OCI-LY1 (cell line): ENCODE data around the gene CDC42BPB.
A peak's percentile ranks its signal among the peaks of the same experiment; 100 is the strongest.

Source experiments
- H2AFZ ChIP-seq: fragments of 200-600 bp; sonication (generic), shearing (Covaris generic); 2 replicates; pipeline ENCODE4 v1.6.0; 2014; ENCODE audit warnings: antibody characterized with exemption, mild to moderate bottlenecking, low read length
- H3F3A ChIP-seq: fragments of 200-600 bp; sonication (generic), shearing (Covaris generic); 2 replicates; pipeline ENCODE4 v1.6.0; 2014; ENCODE audit warnings: mild to moderate bottlenecking, antibody characterized with exemption, low read length, moderate library complexity; ENCODE audit not compliant: insufficient read depth
- H3K27ac ChIP-seq: fragments of 200-600 bp; sonication (generic); 2 replicates; pipeline ENCODE4 v1.5.1; 2014; ENCODE audit warnings: low read length, mixed run types, mild to moderate bottlenecking, low read depth; ENCODE audit not compliant: poor library complexity, severe bottlenecking
- H3K27me3 ChIP-seq: fragments of 200-600 bp; sonication (generic); 2 replicates; pipeline ENCODE4 v1.6.0; 2014; ENCODE audit warnings: antibody characterized with exemption, mild to moderate bottlenecking, low read length, moderate library complexity; ENCODE audit not compliant: insufficient read depth
- H3K36me3 ChIP-seq: fragments of 200-600 bp; sonication (generic); 2 replicates; pipeline ENCODE4 v1.6.1; 2014; ENCODE audit warnings: mild to moderate bottlenecking, antibody characterized with exemption, low read length, moderate library complexity, mixed read lengths; ENCODE audit not compliant: insufficient read depth
- H3K4me1 ChIP-seq: fragments of 200-600 bp; sonication (generic); 2 replicates; pipeline ENCODE4 v1.5.1; 2014; ENCODE audit warnings: mild to moderate bottlenecking, low read length, moderate library complexity; ENCODE audit not compliant: insufficient read depth, severe bottlenecking
- H3K4me2 ChIP-seq: fragments of 200-600 bp; sonication (generic), shearing (Covaris generic); 2 replicates; pipeline ENCODE4 v1.6.1; 2014; ENCODE audit warnings: low read length
- H3K4me3 ChIP-seq: fragments of 200-600 bp; sonication (generic); 2 replicates; pipeline ENCODE4 v1.5.1; 2014; ENCODE audit warnings: low read length, low read depth, mild to moderate bottlenecking, mixed read lengths; ENCODE audit not compliant: poor library complexity, severe bottlenecking
- H3K79me2 ChIP-seq: fragments of 200-600 bp; shearing (Covaris generic); 2 replicates; pipeline ENCODE4 v1.6.1; 2016; ENCODE audit warnings: mixed run types, low read length, mixed read lengths; ENCODE audit not compliant: insufficient read depth
- H3K9ac ChIP-seq: fragments of 200-600 bp; sonication (generic), shearing (Covaris generic); 2 replicates; pipeline ENCODE4 v1.6.1; 2014; ENCODE audit warnings: mild to moderate bottlenecking, low read length, mixed read lengths
- H3K9me2 ChIP-seq: fragments of 200-600 bp; sonication (generic), shearing (Covaris generic); 2 replicates; pipeline ENCODE4 v1.6.1; 2014; ENCODE audit warnings: low read depth, mild to moderate bottlenecking, low read length, mixed read lengths
- H3K9me3 ChIP-seq: fragments of 200-600 bp; shearing (Covaris generic); 2 replicates; pipeline ENCODE4 v1.6.1; 2014; ENCODE audit warnings: low read length, mixed read lengths
- H4K20me1 ChIP-seq: fragments of 200-600 bp; sonication (generic), shearing (Covaris generic); 2 replicates; pipeline ENCODE4 v1.6.0; 2016; ENCODE audit warnings: mild to moderate bottlenecking, low read length; ENCODE audit not compliant: insufficient read depth
- CTCF ChIP-seq: fragments of 200-600 bp; sonication (generic), shearing (Covaris generic); IDR thresholded peaks from 2 replicates; pipeline ENCODE4 v1.5.1; 2017; ENCODE audit warnings: mild to moderate bottlenecking, antibody characterized with exemption, low read length, moderate library complexity, mixed read lengths
- EZH2 ChIP-seq: fragments of 200-600 bp; sonication (generic), shearing (Covaris generic); IDR thresholded peaks from 2 replicates; pipeline ENCODE4 v1.8.0; 2017; ENCODE audit warnings: borderline replicate concordance, mixed run types, mild to moderate bottlenecking, antibody characterized with exemption, low read length, moderate library complexity, mixed read lengths

Gene CDC42BPB

GRCh38 chr14:103091041-103091882 lies 33.9 kb upstream of the CDC42BPB start:
- Histone ChIP-seq H3F3A (no peaks in the 10 kb centered on the region), H3K79me2 (no peaks in the 10 kb centered on the region), H3K27me3 (peaks cover 6% of the 10 kb centered on the region; the same call in 1 of the 2 replicates), H3K4me2 (peak overlapping the region; percentile 77), H2AFZ (no peak overlapping the region), H3K4me1 (peaks cover 10% of the 10 kb centered on the region), H3K9ac (peak overlapping the region; percentile 40; the same call in 1 of the 2 replicates), H4K20me1 (no peaks in the 10 kb centered on the region), H3K9me2 (no peaks in the 10 kb centered on the region), H3K27ac (no peak overlapping the region), H3K36me3 (no peaks in the 10 kb centered on the region), H3K4me3 (peak overlapping the region; percentile 54), H3K9me3 (no peaks in the 10 kb centered on the region)
- TF ChIP-seq EZH2: no peak
- peak; percentile 60 for TF ChIP-seq CTCF

- TF ChIP-seq CTCF (no peak), EZH2 (no peak)
These were observed 33.2 kb upstream of the CDC42BPB start for GRCh38 chr14:103090481-103091020.

GRCh38 chr14:103089386-103090335 lies 32.3 kb upstream of the CDC42BPB start:
- no peaks in the 10 kb centered on the region for H3K79me2 ChIP-seq
- no peaks in the 10 kb centered on the region for H4K20me1 ChIP-seq
- no peak for TF ChIP-seq EZH2
- TF ChIP-seq CTCF: no peak
- no peak overlapping the region for H3K4me2 ChIP-seq
- peaks cover 6% of the 10 kb centered on the region; the same call in 1 of the 2 replicates for H3K27me3 ChIP-seq
- no peaks in the 10 kb centered on the region for H3K36me3 ChIP-seq
- H3K4me1 ChIP-seq: peaks cover 10% of the 10 kb centered on the region
- H3F3A ChIP-seq: no peaks in the 10 kb centered on the region
- no peaks in the 10 kb centered on the region for H3K9me3 ChIP-seq
- no peak overlapping the region for H3K4me3 ChIP-seq
- no peak overlapping the region for H3K9ac ChIP-seq
- H3K9me2 ChIP-seq: no peaks in the 10 kb centered on the region
- no peak overlapping the region for H2AFZ ChIP-seq
- H3K27ac ChIP-seq: no peak overlapping the region

More at GRCh38 chr14:103090481-103091020, 33.2 kb upstream of the CDC42BPB start:
- Histone ChIP-seq H3K4me3 (peak overlapping the region; percentile 54), H3K9ac (no peak overlapping the region), H3K4me1 (peaks cover 10% of the 10 kb centered on the region), H4K20me1 (no peaks in the 10 kb centered on the region), H3K9me2 (no peaks in the 10 kb centered on the region), H3K36me3 (no peaks in the 10 kb centered on the region), H3F3A (no peaks in the 10 kb centered on the region), H3K79me2 (no peaks in the 10 kb centered on the region), H3K9me3 (no peaks in the 10 kb centered on the region), H3K27ac (no peak overlapping the region), H3K4me2 (peak overlapping the region; percentile 77; the same call in 1 of the 2 replicates), H2AFZ (no peak overlapping the region), H3K27me3 (peaks cover 6% of the 10 kb centered on the region; the same call in 1 of the 2 replicates)
